Neural cell (in vitro differentiated cells): Measurements from ENCODE around the gene LRRC57. TPM values are rescaled to one million over a fixed set of nuclear protein-coding genes. Genes with fewer than 3 reads are reported as not detected.

Source experiments
- H2AFZ ChIP-seq: fragments of 200-600, 300-800 bp; sonication (generic), shearing (Covaris generic); 2 replicates; pipeline ENCODE4 v1.6.0; 2014; ENCODE audit warnings: low read depth, mild to moderate bottlenecking, antibody characterized with exemption, low read length, moderate library complexity
- H3F3A ChIP-seq: fragments of 200-600 bp; shearing (Covaris generic); 2 replicates; pipeline ENCODE4 v1.6.1; 2016; ENCODE audit warnings: mild to moderate bottlenecking, moderate library complexity, mixed read lengths, antibody characterized with exemption, low read length; ENCODE audit not compliant: insufficient read depth, poor library complexity, severe bottlenecking
- H3K27ac ChIP-seq: fragments of 200-600, 300-800 bp; sonication (generic), shearing (Covaris generic); 2 replicates; pipeline ENCODE4 v1.5.1; 2014; ENCODE audit warnings: mild to moderate bottlenecking, low read length, moderate library complexity
- H3K27me3 ChIP-seq: fragments of 300-800, 200-600 bp; sonication (generic), shearing (Covaris generic); 2 replicates; pipeline ENCODE4 v1.6.0; 2014; ENCODE audit warnings: mild to moderate bottlenecking, low read depth, low read length, moderate library complexity; ENCODE audit not compliant: insufficient read depth
- H3K36me3 ChIP-seq: fragments of 300-800, 200-600 bp; sonication (generic), shearing (Covaris generic); 2 replicates; pipeline ENCODE4 v1.5.1; 2014; ENCODE audit warnings: mild to moderate bottlenecking, antibody characterized with exemption, low read length, moderate library complexity; ENCODE audit not compliant: insufficient read depth
- H3K4me2 ChIP-seq: fragments of 300-800, 200-600 bp; sonication (generic), shearing (Covaris generic); 2 replicates; pipeline ENCODE4 v1.6.0; 2014; ENCODE audit warnings: mild to moderate bottlenecking, low read length
- H3K4me3 ChIP-seq: fragments of 300-800, 200-600 bp; sonication (generic), shearing (Covaris generic); 2 replicates; pipeline ENCODE4 v1.5.1; 2014; ENCODE audit warnings: mild to moderate bottlenecking, low read length, moderate library complexity
- H3K79me2 ChIP-seq: fragments of 200-600 bp; shearing (Covaris generic); replicated peaks from 2 replicates; pipeline ENCODE4 v1.6.0; 2014; ENCODE audit warnings: mild to moderate bottlenecking, low read length, moderate library complexity; ENCODE audit not compliant: insufficient read depth
- H3K9ac ChIP-seq: fragments of 300-800, 200-600 bp; sonication (generic), shearing (Covaris generic); 2 replicates; pipeline ENCODE4 v1.6.1; 2016; ENCODE audit warnings: mild to moderate bottlenecking, low read length, mixed read lengths
- H3K9me2 ChIP-seq: fragments of 200-600 bp; shearing (Covaris generic); 2 replicates; pipeline ENCODE4 v1.6.1; 2016; ENCODE audit warnings: mild to moderate bottlenecking, low read length, mixed read lengths; ENCODE audit not compliant: insufficient read depth
- H3K9me3 ChIP-seq: fragments of 200-600, 300-800 bp; sonication (generic), shearing (Covaris generic); 2 replicates; pipeline ENCODE4 v1.6.1; 2016; ENCODE audit warnings: mild to moderate bottlenecking, mixed run types, low read length, moderate library complexity, mixed read lengths
- H4K20me1 ChIP-seq: fragments of 200-600 bp; shearing (Covaris generic); 2 replicates; pipeline ENCODE4 v1.6.1; 2016; ENCODE audit warnings: mild to moderate bottlenecking, mixed run types; ENCODE audit not compliant: insufficient read depth
- EZH2 ChIP-seq: fragments of 200-600, 300-800 bp; shearing (Covaris generic), sonication (generic); IDR thresholded peaks from 2 replicates; pipeline ENCODE4 v1.6.1; 2014; ENCODE audit warnings: antibody characterized with exemption, low read length, borderline replicate concordance, mild to moderate bottlenecking; ENCODE audit not compliant: insufficient read depth, poor library complexity, severe bottlenecking
- MXI1 ChIP-seq: fragments of 450-650 bp; conservative IDR thresholded peaks from 2 replicates; pipeline ENCODE4 v1.6.1; 2014; ENCODE audit warnings: antibody characterized with exemption, mild to moderate bottlenecking; ENCODE audit not compliant: poor library complexity, severe bottlenecking
- POLR2AphosphoS5 ChIP-seq: IDR thresholded peaks from 2 replicates; pipeline ENCODE4 v1.6.1; 2012
- RAD21 ChIP-seq: fragments of 450-650 bp; conservative IDR thresholded peaks from 2 replicates; pipeline ENCODE4 v1.6.1; 2014; ENCODE audit warnings: antibody characterized with exemption, mild to moderate bottlenecking, moderate library complexity
- SMC3 ChIP-seq: fragments of 450-650 bp; conservative IDR thresholded peaks from 2 replicates; pipeline ENCODE4 v1.6.1; 2014; ENCODE audit warnings: antibody characterized with exemption, mild to moderate bottlenecking, moderate library complexity; ENCODE audit not compliant: poor library complexity
- TAF1 ChIP-seq: IDR thresholded peaks from 2 replicates; pipeline ENCODE4 v1.6.1; 2012; ENCODE audit warnings: low read depth
- polyA plus RNA-seq: library from polyadenylated mRNA; depleted of rRNA; stranded (reverse); fragments of >200 nt; gene quantifications from 2 replicates; pipeline ENCODE4 v1.2.3, GENCODE V29; 2014
- TF ChIP-seq, protein P1 (sequence below): fragments of 450-650 bp; IDR thresholded peaks from 2 replicates; pipeline ENCODE4 v1.5.1; 2014; ENCODE audit warnings: antibody characterized with exemption, mild to moderate bottlenecking, moderate library complexity; ENCODE audit not compliant: poor library complexity, severe bottlenecking
- TF ChIP-seq, protein P2 (sequence below): IDR thresholded peaks from 2 replicates; pipeline ENCODE4 v1.6.1; 2012; ENCODE audit warnings: borderline replicate concordance

Gene LRRC57
- polyA plus RNA-seq, 1 donor from 2014 or later: 8.4 TPM

DNA sequence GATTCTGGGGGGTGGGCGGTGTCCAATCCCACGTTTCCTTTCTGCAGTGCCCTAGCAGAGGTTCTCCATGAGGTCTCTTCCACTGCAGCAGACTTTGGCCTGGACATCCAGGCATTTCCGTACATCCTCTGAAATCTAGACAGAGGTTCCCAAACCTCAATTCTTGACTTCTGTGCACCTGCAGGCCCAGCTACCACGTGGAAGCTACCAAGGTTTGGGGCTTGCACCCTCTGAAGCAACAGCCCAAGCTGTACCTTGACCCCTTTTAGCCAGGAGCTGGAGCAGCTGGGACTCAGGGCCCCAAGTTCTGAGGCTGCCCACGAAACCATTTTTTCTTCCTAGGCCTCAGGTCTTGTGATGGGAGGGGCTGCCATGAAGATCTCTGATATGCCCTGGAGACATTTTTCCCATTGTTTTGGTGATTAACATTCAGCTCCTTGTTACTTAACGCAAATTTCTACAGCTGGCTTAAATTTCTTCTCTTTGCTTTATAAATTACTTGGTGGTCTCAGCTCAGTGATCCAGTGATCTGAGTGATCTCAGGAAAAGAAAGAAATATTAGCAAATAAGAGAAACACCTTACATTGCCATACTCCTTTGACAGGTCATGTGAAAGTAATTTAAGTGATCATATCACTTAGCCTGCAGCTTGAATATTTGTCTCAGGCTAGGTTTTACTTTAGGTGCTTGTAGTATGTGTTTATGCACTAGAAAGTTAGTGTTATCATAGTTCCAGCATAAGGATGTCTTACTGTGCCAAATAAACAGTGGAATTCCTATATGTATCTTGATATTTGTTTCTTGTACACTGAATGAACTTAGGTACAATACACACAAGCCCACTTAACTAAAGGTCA lies 50.2 kb downstream of the LRRC57 start:
- H3K4me2 ChIP-seq: no peak overlapping the region

DNA sequence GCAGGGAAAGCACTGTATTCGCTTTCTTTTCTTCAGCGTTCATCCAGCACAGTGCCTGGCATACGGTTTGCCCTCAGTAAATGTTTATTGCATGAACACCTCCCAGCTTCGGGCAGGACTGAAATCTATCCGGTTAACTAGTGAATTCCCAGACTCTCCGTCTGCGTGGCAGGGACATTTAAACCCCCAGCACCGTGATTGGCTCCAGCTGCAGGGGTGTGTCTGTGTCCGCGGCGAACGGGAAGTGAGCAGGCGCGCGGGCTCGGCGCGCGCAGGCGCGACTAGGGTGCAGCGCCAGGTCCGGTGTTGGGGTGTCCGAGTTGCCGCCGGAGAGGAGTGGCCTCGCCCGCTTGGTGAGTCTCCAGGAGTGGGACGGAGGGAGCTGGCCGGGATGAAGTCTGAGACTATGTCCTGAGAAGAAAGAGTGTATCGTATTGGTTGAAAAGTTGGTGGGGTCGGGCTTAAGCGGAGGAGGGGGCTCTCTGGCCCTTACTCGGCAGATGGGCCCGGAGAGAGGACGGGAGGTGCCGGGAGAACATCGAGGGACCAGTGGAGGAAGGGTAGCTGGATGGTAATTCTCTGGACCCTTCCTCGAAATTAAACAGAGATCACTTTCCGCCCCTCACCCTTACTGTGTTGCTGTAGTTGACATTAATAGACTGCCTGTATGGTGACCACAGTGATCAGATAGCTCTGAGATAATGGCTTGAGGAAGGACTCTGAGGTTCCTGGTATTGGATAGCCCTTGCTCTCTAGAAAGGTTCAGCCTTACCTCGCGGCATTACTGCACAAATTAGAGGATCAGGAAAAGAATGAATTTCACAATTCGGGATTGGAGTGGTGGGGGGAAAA lies 53.0 kb downstream of the LRRC57 start, which contains the start of gene SNAP23:
Gene SNAP23 (plus strand): TSS at position 274 of the 852 bp plus-strand sequence. CDS start 16,213 bp downstream, outside the sequence.
- Histone ChIP-seq H3K9me3 (no peaks in the 10 kb centered on the region), H2AFZ (peak within 1 kb of the TSS; percentile 73), H3K9ac (peak within 1 kb of the TSS; percentile 55), H4K20me1 (no peaks in the 10 kb centered on the region), H3F3A (peaks cover 5% of the 10 kb centered on the region), H3K79me2 (peaks cover 12% of the 10 kb centered on the region), H3K9me2 (no peaks in the 10 kb centered on the region), H3K4me2 (peak within 1 kb of the TSS; percentile 86), H3K27ac (peak within 1 kb of the TSS; percentile 37), H3K27me3 (no peaks in the 10 kb centered on the region), H3K4me3 (peak within 1 kb of the TSS; percentile 85), H3K36me3 (no peaks in the 10 kb centered on the region)
- no peak for TF ChIP-seq TAF1
- TF ChIP-seq EZH2: no peak
- TF ChIP-seq RAD21: no peak
- TF ChIP-seq MXI1: peak; percentile 72
- peak; percentile 39 for TF ChIP-seq POLR2AphosphoS5
- TF ChIP-seq, protein P1, sequence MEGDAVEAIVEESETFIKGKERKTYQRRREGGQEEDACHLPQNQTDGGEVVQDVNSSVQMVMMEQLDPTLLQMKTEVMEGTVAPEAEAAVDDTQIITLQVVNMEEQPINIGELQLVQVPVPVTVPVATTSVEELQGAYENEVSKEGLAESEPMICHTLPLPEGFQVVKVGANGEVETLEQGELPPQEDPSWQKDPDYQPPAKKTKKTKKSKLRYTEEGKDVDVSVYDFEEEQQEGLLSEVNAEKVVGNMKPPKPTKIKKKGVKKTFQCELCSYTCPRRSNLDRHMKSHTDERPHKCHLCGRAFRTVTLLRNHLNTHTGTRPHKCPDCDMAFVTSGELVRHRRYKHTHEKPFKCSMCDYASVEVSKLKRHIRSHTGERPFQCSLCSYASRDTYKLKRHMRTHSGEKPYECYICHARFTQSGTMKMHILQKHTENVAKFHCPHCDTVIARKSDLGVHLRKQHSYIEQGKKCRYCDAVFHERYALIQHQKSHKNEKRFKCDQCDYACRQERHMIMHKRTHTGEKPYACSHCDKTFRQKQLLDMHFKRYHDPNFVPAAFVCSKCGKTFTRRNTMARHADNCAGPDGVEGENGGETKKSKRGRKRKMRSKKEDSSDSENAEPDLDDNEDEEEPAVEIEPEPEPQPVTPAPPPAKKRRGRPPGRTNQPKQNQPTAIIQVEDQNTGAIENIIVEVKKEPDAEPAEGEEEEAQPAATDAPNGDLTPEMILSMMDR: peak; percentile 14
- TF ChIP-seq, protein P2, sequence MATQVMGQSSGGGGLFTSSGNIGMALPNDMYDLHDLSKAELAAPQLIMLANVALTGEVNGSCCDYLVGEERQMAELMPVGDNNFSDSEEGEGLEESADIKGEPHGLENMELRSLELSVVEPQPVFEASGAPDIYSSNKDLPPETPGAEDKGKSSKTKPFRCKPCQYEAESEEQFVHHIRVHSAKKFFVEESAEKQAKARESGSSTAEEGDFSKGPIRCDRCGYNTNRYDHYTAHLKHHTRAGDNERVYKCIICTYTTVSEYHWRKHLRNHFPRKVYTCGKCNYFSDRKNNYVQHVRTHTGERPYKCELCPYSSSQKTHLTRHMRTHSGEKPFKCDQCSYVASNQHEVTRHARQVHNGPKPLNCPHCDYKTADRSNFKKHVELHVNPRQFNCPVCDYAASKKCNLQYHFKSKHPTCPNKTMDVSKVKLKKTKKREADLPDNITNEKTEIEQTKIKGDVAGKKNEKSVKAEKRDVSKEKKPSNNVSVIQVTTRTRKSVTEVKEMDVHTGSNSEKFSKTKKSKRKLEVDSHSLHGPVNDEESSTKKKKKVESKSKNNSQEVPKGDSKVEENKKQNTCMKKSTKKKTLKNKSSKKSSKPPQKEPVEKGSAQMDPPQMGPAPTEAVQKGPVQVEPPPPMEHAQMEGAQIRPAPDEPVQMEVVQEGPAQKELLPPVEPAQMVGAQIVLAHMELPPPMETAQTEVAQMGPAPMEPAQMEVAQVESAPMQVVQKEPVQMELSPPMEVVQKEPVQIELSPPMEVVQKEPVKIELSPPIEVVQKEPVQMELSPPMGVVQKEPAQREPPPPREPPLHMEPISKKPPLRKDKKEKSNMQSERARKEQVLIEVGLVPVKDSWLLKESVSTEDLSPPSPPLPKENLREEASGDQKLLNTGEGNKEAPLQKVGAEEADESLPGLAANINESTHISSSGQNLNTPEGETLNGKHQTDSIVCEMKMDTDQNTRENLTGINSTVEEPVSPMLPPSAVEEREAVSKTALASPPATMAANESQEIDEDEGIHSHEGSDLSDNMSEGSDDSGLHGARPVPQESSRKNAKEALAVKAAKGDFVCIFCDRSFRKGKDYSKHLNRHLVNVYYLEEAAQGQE: no peak
- peak; percentile 23 for TF ChIP-seq SMC3

More for the DNA sequence above, 50.2 kb downstream of the LRRC57 start:
- TF ChIP-seq POLR2AphosphoS5: no peak
- TF ChIP-seq, protein P1: no peak
- no peak for TF ChIP-seq EZH2
- H3K27me3 ChIP-seq: no peaks in the 10 kb centered on the region
- no peak overlapping the region for H3K27ac ChIP-seq
- H3F3A ChIP-seq: no peaks in the 10 kb centered on the region
- no peak overlapping the region for H3K4me3 ChIP-seq
- H3K36me3 ChIP-seq: no peaks in the 10 kb centered on the region
- H3K9ac ChIP-seq: no peak overlapping the region
- H2AFZ ChIP-seq: no peak overlapping the region
- no peaks in the 10 kb centered on the region for H3K9me2 ChIP-seq
- H3K9me3 ChIP-seq: no peaks in the 10 kb centered on the region
- H3K79me2 ChIP-seq: peaks cover 6% of the 10 kb centered on the region
- no peaks in the 10 kb centered on the region for H4K20me1 ChIP-seq
